Colon (tissue), 2 donors: ENCODE data around the gene WIPF2.
A peak's percentile ranks its signal among the peaks of the same experiment; 100 is the strongest.

Experiments used
- FAIRE-seq: peaks from 2 replicates; lab custom pipeline; 2012; peaks lifted over from hg19 to GRCh38; lab: Jason Lieb, UNC
- donor health status: control.
- donor health status: control.

WIPF2 gene

GRCh38 chr17:40251576-40251975 lies 32.5 kb downstream of the WIPF2 start:
- FAIRE-seq, result no peak

GRCh38 chr17:40253565-40253964 lies 34.5 kb downstream of the WIPF2 start:
- FAIRE-seq, result no peak

GRCh38 chr17:40259505-40259904 lies 40.4 kb downstream of the WIPF2 start:
- no peak for FAIRE-seq

- FAIRE-seq, result no peak
Observed at GRCh38 chr17:40260528-40260927, 41.4 kb downstream of the WIPF2 start.

GRCh38 chr17:40264458-40265185 lies 45.5 kb downstream of the WIPF2 start:
- no peak for FAIRE-seq

- no peak for FAIRE-seq
Observed at GRCh38 chr17:40265337-40265736, 46.2 kb downstream of the WIPF2 start.

- FAIRE-seq, result no peak
Observed at GRCh38 chr17:40266882-40267281, 47.8 kb downstream of the WIPF2 start.

GRCh38 chr17:40268141-40268712 lies 49.1 kb downstream of the WIPF2 start:
- FAIRE-seq, result no peak

- no peak for FAIRE-seq
Observed at GRCh38 chr17:40278414-40278813, 59.3 kb downstream of the WIPF2 start.

GRCh38 chr17:40279402-40279801 lies 60.3 kb downstream of the WIPF2 start:
- no peak for FAIRE-seq

- no peak for FAIRE-seq
Observed at GRCh38 chr17:40281663-40282062, 62.6 kb downstream of the WIPF2 start.

- FAIRE-seq, result no peak
Observed at GRCh38 chr17:40283662-40284061, 64.6 kb downstream of the WIPF2 start.

- FAIRE-seq, result no peak
Observed at GRCh38 chr17:40284085-40284713, 65.1 kb downstream of the WIPF2 start.

GRCh38 chr17:40286473-40286872 lies 67.4 kb downstream of the WIPF2 start:
- FAIRE-seq, result no peak

GRCh38 chr17:40287159-40287493 lies 68.0 kb downstream of the WIPF2 start:
- FAIRE-seq, result no peak

GRCh38 chr17:40287494-40288369 lies 68.6 kb downstream of the WIPF2 start, which contains the start of gene CDC6:
CDC6 (plus strand) TSS chr17:40287879; CDS start chr17:40289421, 1,542 bp downstream.
- peak; percentile 57 for FAIRE-seq

GRCh38 chr17:40290629-40291280 lies 71.7 kb downstream of the WIPF2 start:
- no peak for FAIRE-seq

GRCh38 chr17:40291281-40291664 lies 72.2 kb downstream of the WIPF2 start:
- FAIRE-seq, result no peak

- FAIRE-seq, result no peak
Observed at GRCh38 chr17:40293363-40293762, 74.3 kb downstream of the WIPF2 start.

- no peak for FAIRE-seq
Observed at GRCh38 chr17:40295488-40296436, 76.7 kb downstream of the WIPF2 start.

- no peak for FAIRE-seq
Observed at GRCh38 chr17:40297511-40297910, 78.4 kb downstream of the WIPF2 start.
